HepG2 (cell line): ENCODE data around the gene BTG2. TPM values are rescaled to one million over a fixed set of nuclear protein-coding genes. Genes with fewer than 3 reads are reported as not detected.

Experiments used
- ATAC-seq: fragments of 200-7000 bp; cut with Tn5 transposase; 3 replicates; pipeline ENCODE4 v1.9.1; 2020; ENCODE audit warnings: mild to moderate bottlenecking, moderate library complexity
- BruUV-seq: library from RNA; stranded (reverse); fragments of 400-500 nt; replicated peaks from 2 replicates; lab custom pipeline; 2021; lab: Mats Ljungman, UMichigan
- CTCF ChIA-PET: fragments of 300-600 bp; formaldehyde crosslinking; extraction: SDS; loops from one replicate; lab custom pipeline; 2021; ENCODE audit warnings: low total read pairs, inconsistent platforms, low intra/inter-chr PET ratio; lab: Yijun Ruan, JAX
- POLR2A ChIA-PET: fragments of 350-600 bp; sonication (Branson Sonifier 250); formaldehyde crosslinking; loops from one replicate; lab custom pipeline; 2020; ENCODE audit warnings: antibody characterized with exemption, inconsistent platforms; lab: Yijun Ruan, JAX
- DNase-seq: peaks from one replicate; pipeline ENCODE4 v3.0.0-alpha.2; 2015; ENCODE audit warnings: low spot score
- FAIRE-seq: peaks from 3 replicates; lab custom pipeline; 2011; peaks lifted over from hg19 to GRCh38; lab: Jason Lieb, UNC
- H2AFZ ChIP-seq: one replicate; pipeline ENCODE4 v1.6.1; 2011; ENCODE audit warnings: low read length, inconsistent platforms
- H3K27ac ChIP-seq: fragments of 300-600 bp; 3 replicates; pipeline ENCODE4 v1.8.0; 2011; ENCODE audit warnings: mixed run types, mild to moderate bottlenecking, mixed read lengths, low read length, inconsistent platforms; ENCODE audit not compliant: insufficient read depth; ENCODE audit errors: extremely low read length
- H3K27me3 ChIP-seq, 2 experiments: fragments of 200-600 bp in 1 of 2; 2 replicates in 1 of 2; 3 replicates in 1 of 2; pipeline versions ENCODE4 v1.6.0 to v1.8.0; 2011; ENCODE audit warnings: low read length in 2 of 2, mild to moderate bottlenecking in 2 of 2, moderate library complexity in 2 of 2, inconsistent platforms in 1 of 2; ENCODE audit not compliant: insufficient read depth in 2 of 2, control insufficient read depth in 1 of 2
- H3K36me3 ChIP-seq, 2 experiments: fragments of 200-600 bp in 1 of 2; replicated peaks in 1 of 2; 2 replicates in 1 of 2; 3 replicates in 1 of 2; pipeline versions ENCODE4 v1.5.1 to v1.8.0; 2011; ENCODE audit warnings: low read length in 2 of 2, inconsistent platforms in 1 of 2; ENCODE audit not compliant: insufficient read depth in 2 of 2, control insufficient read depth in 1 of 2
- H3K4me1 ChIP-seq: 2 replicates; pipeline ENCODE4 v1.5.1; 2012; ENCODE audit warnings: low read length, inconsistent platforms; ENCODE audit not compliant: insufficient read depth
- H3K4me2 ChIP-seq: 2 replicates; pipeline ENCODE4 v1.6.0; 2011; ENCODE audit warnings: low read depth, low read length, inconsistent platforms
- H3K4me3 ChIP-seq, 3 experiments: fragments of 200-600 bp in 1 of 3; sonication (generic), shearing (Covaris generic) in 1 of 3; replicated peaks in 1 of 3; 2 replicates each; pipeline ENCODE4 v1.5.1; 2011 to 2016; ENCODE audit warnings: low read length in 3 of 3, inconsistent platforms in 2 of 3, low read depth in 2 of 3, mild to moderate bottlenecking in 2 of 3, control low read depth in 1 of 3, mixed read lengths in 1 of 3; ENCODE audit not compliant: insufficient read depth in 1 of 3
- H3K79me2 ChIP-seq: one replicate; pipeline ENCODE4 v1.6.1; 2011; ENCODE audit warnings: low read length, inconsistent platforms; ENCODE audit not compliant: insufficient read depth
- H3K9ac ChIP-seq: 2 replicates; pipeline ENCODE4 v1.6.0; 2011; ENCODE audit warnings: mild to moderate bottlenecking, low read depth, low read length, inconsistent platforms; ENCODE audit not compliant: insufficient read depth
- H3K9me3 ChIP-seq: 2 replicates; pipeline ENCODE4 v1.5.1; 2012; ENCODE audit warnings: mild to moderate bottlenecking, low read length
- H4K20me1 ChIP-seq: 2 replicates; pipeline ENCODE4 v1.6.0; 2011; ENCODE audit warnings: inconsistent platforms, mild to moderate bottlenecking, low read length, moderate library complexity; ENCODE audit not compliant: insufficient read depth
- CEBPZ ChIP-seq: IDR thresholded peaks from 2 replicates; pipeline ENCODE4 v1.6.1; 2012; ENCODE audit warnings: low read length, improper control_type of control experiment
- ELF4 ChIP-seq: sonication (generic); formaldehyde crosslinking; IDR thresholded peaks from 2 replicates; pipeline ENCODE4 v1.5.0; 2020; ENCODE audit warnings: missing genetic modification reagents, mild to moderate bottlenecking, moderate library complexity, borderline replicate concordance
- GABPA ChIP-seq, 2 experiments: IDR thresholded peaks; 2 replicates each; pipeline ENCODE4 v1.6.1; 2011 to 2016; ENCODE audit warnings: low read depth in 2 of 2, low read length in 1 of 2, missing biosample characterization in 1 of 2, missing genetic modification characterization in 1 of 2
- HMGXB4 ChIP-seq, 2 experiments: sonication (generic) in 1 of 2; formaldehyde crosslinking in 1 of 2; IDR thresholded peaks; 2 replicates each; pipeline versions ENCODE4 v1.4.0 to v1.6.1; 2018 to 2020; ENCODE audit warnings: missing genetic modification reagents in 2 of 2, borderline replicate concordance in 1 of 2, low read depth in 1 of 2, mild to moderate bottlenecking in 1 of 2, missing biosample characterization in 1 of 2
- MIER3 ChIP-seq: IDR thresholded peaks from 2 replicates; pipeline ENCODE4 v1.6.1; 2016; ENCODE audit warnings: missing compliant biosample characterization, borderline replicate concordance
- ZNF230 ChIP-seq: sonication (generic); formaldehyde crosslinking; IDR thresholded peaks from 2 replicates; pipeline ENCODE4 v1.4.0; 2020; ENCODE audit warnings: mild to moderate bottlenecking, missing genetic modification reagents
- ZNF350 ChIP-seq: sonication (generic); formaldehyde crosslinking; IDR thresholded peaks from 2 replicates; pipeline ENCODE4 v1.4.0; 2020; ENCODE audit warnings: mild to moderate bottlenecking, low read depth, missing genetic modification reagents, borderline replicate concordance
- ZNF570 ChIP-seq: sonication (generic); formaldehyde crosslinking; IDR thresholded peaks from 2 replicates; pipeline ENCODE4 v1.4.0; 2020; ENCODE audit warnings: mild to moderate bottlenecking, missing genetic modification reagents, borderline replicate concordance
- ZNF775 ChIP-seq: sonication (generic); formaldehyde crosslinking; IDR thresholded peaks from 2 replicates; pipeline ENCODE4 v1.4.0; 2020; ENCODE audit warnings: missing genetic modification reagents, mild to moderate bottlenecking, moderate library complexity, borderline replicate concordance
- ZSCAN22 ChIP-seq: sonication (generic); formaldehyde crosslinking; IDR thresholded peaks from 2 replicates; pipeline ENCODE4 v1.4.0; 2020; ENCODE audit warnings: mild to moderate bottlenecking, missing genetic modification reagents
- WGBS: methylation state at CpG from one replicate; pipeline ENCODE4 v1.1.6; 2017; ENCODE audit warnings: low lambda C conversion rate; 5-methylcytosine and 5-hydroxymethylcytosine counted together
- in situ Hi-C: cut with HindIII; loops from 2 replicates; pipeline ENCODE4 v1.10.0; 2017; ENCODE audit warnings: low pct_unique_long_range_greater_than_20kb; ENCODE audit not compliant: extremely low pct_ligation_motif_present
- intact Hi-C: fragments of 100-400 bp; cut with micrococcal nuclease; formaldehyde crosslinking; loops from one replicate; pipeline ENCODE4 v1.10.0; 2022; ENCODE audit not compliant: unreplicated experiment
- polyA plus RNA-seq, 8 experiments: library from polyadenylated mRNA; depleted of rRNA in 3 of 8; stranded (reverse) in 7 of 8; unstranded in 1 of 8; fragments of >200 nt; fragmentation: Illumina TruSeq in 4 of 8; extraction: Trizol in 4 of 8; gene quantifications; 2 replicates each; pipeline versions ENCODE4 v1.2.1 to v1.2.3, GENCODE V29; 2011 to 2016; ENCODE audit warnings: low read depth in 4 of 8, missing spikeins in 1 of 8, mixed read lengths in 1 of 8; ENCODE audit not compliant: insufficient read depth in 1 of 8
- total RNA-seq, 5 experiments: library from RNA; depleted of rRNA; stranded (reverse); fragments of >200 nt; fragmentation: Illumina TruSeq; extraction: Trizol; gene quantifications; 2 replicates each; pipeline ENCODE4 v1.2.3, GENCODE V29; 2016; ENCODE audit warnings: low read depth in 1 of 5
- TF ChIP-seq, protein P1 (sequence below): sonication (generic); formaldehyde crosslinking; IDR thresholded peaks from 2 replicates; pipeline ENCODE4 v1.8.0; 2022; ENCODE audit warnings: mild to moderate bottlenecking, missing genetic modification reagents, moderate library complexity
- TF ChIP-seq, protein P2 (sequence below): sonication (generic); formaldehyde crosslinking; IDR thresholded peaks from 2 replicates; pipeline ENCODE4 v1.4.0; 2020; ENCODE audit warnings: missing genetic modification reagents

Gene BTG2
- total and polyA plus RNA-seq, 2 of the 13 experiments (the other 11 are each of a cell fraction or from before 2014, with no cell fraction given), result 13.6 to 18.3 TPM

GRCh38 chr1:203267347-203267846 is 37.9 kb upstream of the BTG2 start (continued):
- 0 out of 4 replicates have a peak, but pooled peaks of 1 of the 2 experiments have one; percentile 32 for TF ChIP-seq HMGXB4 (CRISPR knock-in tag; IDR thresholded peaks at IDR 0.05; ENCODE audit: borderline replicate concordance in 1 of 2, low read depth in 1 of 2)
- no peak for TF ChIP-seq GABPA (IDR thresholded peaks at IDR 0.05; ENCODE audit: low read depth, low read length)
- 0 out of 2 replicates have a peak, but pooled peaks have one; percentile 17 for TF ChIP-seq GABPA (CRISPR knock-in tag; IDR thresholded peaks at IDR 0.05; ENCODE audit: low read depth)
- 0 out of 2 replicates have a peak, but pooled peaks have one; percentile 38 for TF ChIP-seq ZNF775 (CRISPR knock-in tag)

GRCh38 chr1:203267912-203268311 is 37.4 kb upstream of the BTG2 start:
- intact Hi-C loops (loop anchor here (2.0 kb wide), 3 partner anchors 101 to 229 kb away; no protein-coding TSS in a partner anchor), in situ Hi-C loops (no loop called here)
- H3K4me3 ChIP-seq, result peak overlapping the region in 1 of 3 experiments; percentile 82; a peak in 2 of 6 replicates
- peak overlapping the region; percentile 99 for H3K4me2 ChIP-seq
- ATAC-seq (no peak), FAIRE-seq (no peak), DNase-seq (no peak)
- 68% methylated on average over 15 of the region's 15 CpGs for WGBS
- H4K20me1 ChIP-seq, result 0 out of 2 replicates have a peak, but pooled peaks cover 2% of the 10 kb centered on the region
- 0 out of 2 replicates have a peak, but pooled peaks cover 5% of the 10 kb centered on the region for H3K4me1 ChIP-seq
- no peaks in the 10 kb centered on the region for H3K79me2 ChIP-seq
- no peaks in the 10 kb centered on the region for H3K36me3 ChIP-seq
- no peaks in the 10 kb centered on the region for H3K9me3 ChIP-seq
- H2AFZ ChIP-seq, result no peak overlapping the region
- H3K27me3 ChIP-seq, result peaks cover 0 to 3% of the 10 kb centered on the region in 2 experiments; a peak in 3 of 5 replicates
- BruUV-seq, result no TSS peak
- H3K27ac ChIP-seq, result no peak overlapping the region
- no peak overlapping the region for H3K9ac ChIP-seq
- CTCF ChIA-PET, result interaction anchor here (0.8 to 1.6 kb wide), 5 partner anchors 71 to 229 kb away, joined by 3 to 8 read pairs (median 3); no protein-coding TSS in a partner anchor
- POLR2A ChIA-PET, result no interaction called here
- TF ChIP-seq, protein P1, sequence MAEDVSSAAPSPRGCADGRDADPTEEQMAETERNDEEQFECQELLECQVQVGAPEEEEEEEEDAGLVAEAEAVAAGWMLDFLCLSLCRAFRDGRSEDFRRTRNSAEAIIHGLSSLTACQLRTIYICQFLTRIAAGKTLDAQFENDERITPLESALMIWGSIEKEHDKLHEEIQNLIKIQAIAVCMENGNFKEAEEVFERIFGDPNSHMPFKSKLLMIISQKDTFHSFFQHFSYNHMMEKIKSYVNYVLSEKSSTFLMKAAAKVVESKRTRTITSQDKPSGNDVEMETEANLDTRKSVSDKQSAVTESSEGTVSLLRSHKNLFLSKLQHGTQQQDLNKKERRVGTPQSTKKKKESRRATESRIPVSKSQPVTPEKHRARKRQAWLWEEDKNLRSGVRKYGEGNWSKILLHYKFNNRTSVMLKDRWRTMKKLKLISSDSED (CRISPR knock-in tag), result no peak
- no peak for TF ChIP-seq ZNF230 (CRISPR knock-in tag)
- no peak for TF ChIP-seq CEBPZ
- no peak for TF ChIP-seq ZNF350 (CRISPR knock-in tag)
- no peak for TF ChIP-seq ELF4 (CRISPR knock-in tag)
- TF ChIP-seq ZNF570 (CRISPR knock-in tag), result no peak
- TF ChIP-seq ZSCAN22, result no peak
- no peak for TF ChIP-seq MIER3 (CRISPR knock-in tag)
- TF ChIP-seq, protein P2, sequence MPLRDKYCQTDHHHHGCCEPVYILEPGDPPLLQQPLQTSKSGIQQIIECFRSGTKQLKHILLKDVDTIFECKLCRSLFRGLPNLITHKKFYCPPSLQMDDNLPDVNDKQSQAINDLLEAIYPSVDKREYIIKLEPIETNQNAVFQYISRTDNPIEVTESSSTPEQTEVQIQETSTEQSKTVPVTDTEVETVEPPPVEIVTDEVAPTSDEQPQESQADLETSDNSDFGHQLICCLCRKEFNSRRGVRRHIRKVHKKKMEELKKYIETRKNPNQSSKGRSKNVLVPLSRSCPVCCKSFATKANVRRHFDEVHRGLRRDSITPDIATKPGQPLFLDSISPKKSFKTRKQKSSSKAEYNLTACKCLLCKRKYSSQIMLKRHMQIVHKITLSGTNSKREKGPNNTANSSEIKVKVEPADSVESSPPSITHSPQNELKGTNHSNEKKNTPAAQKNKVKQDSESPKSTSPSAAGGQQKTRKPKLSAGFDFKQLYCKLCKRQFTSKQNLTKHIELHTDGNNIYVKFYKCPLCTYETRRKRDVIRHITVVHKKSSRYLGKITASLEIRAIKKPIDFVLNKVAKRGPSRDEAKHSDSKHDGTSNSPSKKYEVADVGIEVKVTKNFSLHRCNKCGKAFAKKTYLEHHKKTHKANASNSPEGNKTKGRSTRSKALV (CRISPR knock-in tag), result no peak
